ENCODE data around the gene STAP2.

STAP2 gene

GRCh38 chr19:4370418-4371041 is 31.9 kb upstream of the STAP2 start:
- DNase-seq (ENCODE audit: low read depth) = no peak

GRCh38 chr19:4369888-4370260 is 31.2 kb upstream of the STAP2 start:
- peak; percentile 59 for DNase-seq (ENCODE audit: low read depth)

GRCh38 chr19:4369109-4369887 is 30.7 kb upstream of the STAP2 start:
- DNase-seq (ENCODE audit: low read depth) = peak; percentile 48

DNA sequence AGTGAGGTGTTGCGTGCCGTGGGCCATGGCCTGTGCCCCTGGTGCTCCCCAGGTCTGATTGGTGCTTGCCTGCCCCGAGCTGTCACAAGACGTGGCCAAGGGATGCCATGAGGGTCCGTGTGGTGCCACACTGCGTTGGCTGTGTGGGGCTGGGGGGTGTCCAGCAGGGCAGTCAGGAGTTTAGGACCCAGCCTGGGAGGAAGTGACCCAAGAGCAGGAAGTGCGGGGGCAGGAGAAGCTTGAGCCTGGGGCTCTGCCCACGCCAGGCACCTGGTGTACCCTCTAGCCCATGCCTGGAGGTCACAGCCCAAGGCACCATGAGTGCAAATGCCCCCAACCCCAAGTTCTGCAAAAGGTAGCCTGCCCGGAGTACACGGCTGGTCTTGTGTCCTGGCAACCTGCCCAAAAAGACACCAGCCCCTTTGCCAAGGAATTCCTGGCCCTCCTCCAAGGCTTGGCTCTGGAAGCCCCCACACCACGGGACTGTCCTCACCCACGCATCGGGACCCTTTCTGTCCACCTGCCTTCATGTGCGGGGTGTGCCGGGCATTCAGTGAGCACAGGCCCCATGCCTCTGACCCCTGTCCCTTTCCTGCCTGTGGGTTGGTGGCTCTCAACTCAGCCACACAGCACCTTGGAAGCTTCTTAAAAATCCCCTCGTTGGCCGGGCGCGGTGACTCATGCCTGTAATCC is 29.6 kb upstream of the STAP2 start:
- no peak for DNase-seq (ENCODE audit: low read depth)

DNA sequence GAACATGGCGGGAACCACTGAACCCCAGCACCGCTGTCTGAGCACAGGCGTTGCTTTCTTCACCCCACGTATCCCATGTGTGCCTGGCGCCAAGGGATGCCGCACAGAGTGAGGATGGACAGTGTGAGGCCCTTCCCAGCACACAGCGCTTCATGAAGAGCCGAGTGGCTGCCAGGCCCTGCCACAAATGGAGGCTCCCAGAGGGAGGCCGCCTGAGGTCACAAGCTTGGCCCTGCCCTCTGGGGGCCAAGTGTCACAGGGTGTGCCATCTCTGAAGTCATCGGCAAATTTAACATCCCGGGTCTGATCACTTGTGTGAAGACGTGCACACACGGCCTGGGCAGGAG is 29.1 kb upstream of the STAP2 start:
- no peak for DNase-seq (ENCODE audit: low read depth)

- DNase-seq (ENCODE audit: low read depth) = no peak
These were observed 28.7 kb upstream of the STAP2 start for GRCh38 chr19:4367336-4367723.

GRCh38 chr19:4366666-4367335 is 28.2 kb upstream of the STAP2 start:
- no peak for DNase-seq (ENCODE audit: low read depth)

DNA sequence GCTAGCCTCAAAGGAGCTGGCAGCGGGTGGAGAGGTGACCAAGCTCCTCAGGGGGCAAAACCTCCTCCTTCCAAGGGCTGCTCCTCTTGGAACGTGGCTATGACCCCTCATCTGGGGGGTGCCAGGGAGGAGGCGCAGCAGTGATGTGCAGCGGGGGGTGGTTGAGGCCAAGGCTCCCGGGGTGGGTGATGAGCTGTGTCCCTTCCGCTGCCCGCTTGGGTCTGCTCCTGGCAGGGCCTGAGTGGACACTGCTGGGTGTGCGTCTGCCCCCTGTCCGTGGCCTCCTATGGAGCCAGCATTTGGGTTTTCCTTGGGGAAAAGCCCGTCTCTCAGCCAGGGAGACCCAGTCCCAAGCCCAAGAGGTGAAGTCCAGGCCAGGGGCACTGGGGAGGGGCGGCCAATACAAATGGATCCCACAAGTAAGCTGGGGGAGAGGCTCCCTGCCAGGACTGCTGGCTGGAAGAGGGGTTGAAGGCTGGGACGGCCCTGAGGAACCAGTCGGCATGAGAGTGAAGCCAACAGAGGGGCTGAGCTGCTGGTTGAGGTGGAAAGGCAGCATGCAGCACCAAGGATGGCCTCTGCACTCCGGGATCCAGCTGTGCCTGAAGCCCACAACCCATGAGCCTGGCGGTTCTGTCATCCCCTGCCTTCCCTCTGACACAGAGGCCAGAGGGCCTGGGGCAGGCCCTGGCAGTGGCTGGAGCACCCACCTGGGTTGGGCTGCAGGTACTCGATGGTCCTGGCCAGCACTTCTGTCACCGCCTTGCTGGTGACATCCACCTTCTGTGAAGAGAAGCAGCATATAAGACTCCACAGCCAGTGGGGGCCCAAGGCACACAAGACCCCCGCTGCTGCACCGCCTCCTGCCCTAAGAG is 27.4 kb upstream of the STAP2 start:
- no peak for DNase-seq (ENCODE audit: low read depth)

DNA sequence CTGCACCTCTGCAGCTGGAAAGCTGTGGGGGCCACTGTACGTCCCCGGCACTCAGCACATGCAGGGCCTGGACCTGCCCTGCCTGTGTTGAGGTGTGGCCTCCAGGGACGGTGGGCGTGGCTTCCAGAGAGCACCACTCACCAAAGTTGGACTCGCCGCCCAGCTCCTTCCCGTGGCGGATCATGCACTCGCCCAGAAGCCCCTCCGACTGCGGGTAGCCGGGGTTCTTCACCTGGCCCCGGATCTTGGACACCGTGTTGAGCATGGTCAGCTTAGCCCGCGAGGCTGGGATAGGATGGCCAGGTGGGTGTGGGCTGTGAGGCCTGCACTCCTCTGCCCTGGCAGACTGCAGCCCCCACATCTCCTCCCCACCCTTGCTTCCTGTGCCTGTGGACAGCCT is 26.7 kb upstream of the STAP2 start:
- DNase-seq (ENCODE audit: low read depth) = no peak

GRCh38 chr19:4363571-4364304 is 25.1 kb upstream of the STAP2 start:
- DNase-seq (ENCODE audit: low read depth) = no peak

DNA sequence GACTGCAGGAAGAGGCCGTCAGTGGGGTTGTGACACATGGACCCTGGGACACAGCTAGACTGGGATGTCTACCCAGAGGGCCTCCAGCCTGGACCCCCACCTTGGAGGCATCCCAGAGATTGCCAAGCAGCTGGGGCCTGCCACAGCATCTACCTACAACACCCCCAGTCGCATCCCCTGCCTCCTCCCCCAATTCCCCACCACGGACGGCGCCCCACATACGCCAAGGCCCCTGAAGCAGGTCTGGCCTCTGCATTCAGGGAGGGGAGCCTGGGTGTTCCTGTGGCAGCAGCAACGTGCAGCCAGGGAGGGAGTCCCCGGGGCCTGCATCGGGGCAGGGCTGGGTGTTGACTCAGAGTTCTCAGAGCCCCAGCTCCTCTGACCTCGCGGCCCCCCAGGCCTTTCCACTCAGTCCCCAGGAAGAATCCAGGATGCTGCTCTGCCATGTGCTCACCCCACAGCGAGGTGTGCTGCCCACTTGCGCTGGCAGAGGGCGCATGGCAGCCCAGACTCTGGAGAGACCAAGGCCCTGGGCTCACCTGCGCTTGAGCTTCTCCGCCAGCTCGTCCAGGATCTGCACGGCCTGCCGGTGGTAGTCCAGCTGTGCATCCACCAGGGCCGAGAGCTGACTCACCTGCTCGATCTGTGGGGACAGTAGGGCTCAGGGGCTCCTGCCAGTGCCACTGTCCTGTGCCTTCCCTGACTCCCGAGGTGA is 24.4 kb upstream of the STAP2 start:
- no peak for DNase-seq (ENCODE audit: low read depth)

DNA sequence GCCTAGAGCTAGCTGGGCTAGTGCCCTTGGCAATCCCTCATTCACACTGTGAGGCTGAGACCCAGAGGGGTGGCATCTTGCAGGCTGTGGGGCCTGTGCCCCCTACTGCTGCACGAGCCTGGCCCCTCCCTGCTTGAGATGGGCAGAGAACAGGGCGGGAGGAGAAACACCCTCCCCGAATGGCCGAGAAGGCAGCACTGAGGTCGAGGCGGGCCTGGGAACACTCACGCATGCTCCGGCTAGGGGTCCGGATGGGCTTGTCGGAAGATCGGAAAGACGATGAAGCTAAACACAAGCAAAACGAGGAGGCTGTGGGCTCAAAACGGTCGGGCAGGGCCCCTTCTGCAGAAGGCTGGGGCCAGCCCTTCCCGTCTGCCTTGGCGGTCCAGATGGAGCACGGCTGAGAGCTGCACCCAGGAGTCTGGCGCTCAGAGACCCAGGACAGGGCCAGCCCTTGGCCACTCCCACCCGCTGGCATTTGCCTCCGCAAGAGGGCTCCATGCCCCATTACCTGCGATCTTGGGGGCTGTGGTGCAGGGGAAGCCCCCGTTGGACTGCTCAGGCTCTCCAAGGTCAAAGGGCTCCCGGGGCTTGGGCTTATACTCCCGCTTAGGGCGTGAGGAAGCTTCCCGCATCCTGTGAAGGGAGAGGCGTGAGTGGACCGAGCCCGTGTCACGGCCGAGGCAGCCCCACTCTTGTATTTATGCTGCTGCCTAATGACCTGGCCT is 23.6 kb upstream of the STAP2 start:
- DNase-seq (ENCODE audit: low read depth) = no peak

GRCh38 chr19:4361152-4362046 is 22.8 kb upstream of the STAP2 start:
- no peak for DNase-seq (ENCODE audit: low read depth)

DNA sequence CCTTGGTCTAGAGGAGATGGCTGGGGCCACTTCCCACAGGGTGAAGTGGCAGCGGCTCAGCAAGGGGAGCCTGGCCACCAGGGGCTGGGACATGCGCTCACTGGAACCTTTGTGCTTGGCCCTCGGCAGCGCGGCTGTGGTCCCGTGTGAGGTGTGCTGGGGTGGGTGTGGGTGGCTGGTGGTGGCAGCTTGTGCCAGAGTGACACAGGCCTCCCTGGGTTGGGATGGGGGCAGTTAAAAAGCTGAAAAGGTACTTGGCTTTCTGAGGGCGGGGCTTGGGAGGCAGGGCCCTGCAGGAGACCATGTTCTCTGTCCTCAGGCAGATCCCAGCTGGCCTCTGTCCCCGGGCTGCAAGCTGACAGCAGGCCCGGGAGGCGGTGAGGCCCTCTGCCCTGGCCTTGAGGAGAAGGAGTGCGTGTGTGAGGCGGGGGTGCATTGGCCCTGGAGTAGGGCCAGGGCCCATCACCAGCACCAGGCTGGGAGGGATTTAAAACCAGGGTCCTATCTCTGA is 22.1 kb upstream of the STAP2 start:
- DNase-seq (ENCODE audit: low read depth) = no peak

- no peak for DNase-seq (ENCODE audit: low read depth)
These were observed 21.5 kb upstream of the STAP2 start for GRCh38 chr19:4360081-4360569.

GRCh38 chr19:4359627-4360000 is 21.0 kb upstream of the STAP2 start:
- no peak for DNase-seq (ENCODE audit: low read depth)

DNA sequence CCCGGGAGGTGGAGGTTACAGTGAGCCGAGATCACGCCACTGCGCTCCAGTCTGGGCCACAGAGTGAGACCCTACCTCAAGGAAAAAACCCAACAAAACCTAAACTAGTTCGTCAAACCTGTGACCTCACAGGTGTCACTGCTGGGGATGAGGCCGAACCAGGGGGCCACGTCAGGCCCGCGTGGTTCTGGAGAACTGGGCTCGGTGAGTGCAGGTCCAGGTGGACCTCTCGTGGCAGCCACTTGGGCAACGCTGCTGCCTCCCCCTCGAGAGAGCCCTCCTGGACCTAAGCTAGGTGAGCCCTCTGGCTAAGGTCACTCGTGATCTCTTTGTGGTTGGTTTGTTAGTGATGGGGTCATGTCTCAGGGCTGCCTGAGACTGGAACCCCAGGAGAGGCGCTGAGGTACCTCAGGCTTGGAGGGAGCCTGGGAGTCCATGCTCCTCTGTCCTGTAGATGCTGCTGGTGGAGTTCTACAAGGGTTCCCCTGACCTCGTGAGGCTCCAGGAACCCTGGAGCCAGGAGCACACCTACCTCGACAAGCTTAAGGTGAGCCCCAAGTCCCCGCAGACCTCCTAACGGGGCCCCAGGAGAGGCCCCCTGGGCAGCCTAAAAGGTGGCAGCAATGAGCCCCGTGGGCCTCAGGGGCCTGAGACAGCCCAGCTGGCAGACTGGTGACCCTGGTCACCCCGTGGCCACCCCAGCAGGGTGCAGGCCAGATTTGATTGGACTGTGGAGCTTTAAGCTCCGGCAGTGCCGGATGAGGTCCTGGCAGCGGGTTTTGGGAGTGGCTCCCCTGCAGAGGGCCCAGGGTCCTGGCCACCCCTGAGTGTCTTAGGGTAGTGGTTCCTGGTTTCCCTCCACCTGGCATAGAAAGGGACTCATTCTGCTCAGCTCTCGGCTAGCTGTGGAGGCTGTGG is 20.3 kb upstream of the STAP2 start:
- no peak for DNase-seq (ENCODE audit: low read depth)
